HL-60 (cell line): Measurements from ENCODE around the gene TBCK.

Experiments used
- DNase-seq, 2 experiments: peaks; one replicate each; pipeline ENCODE4 v3.0.0-alpha.2; 2010 to 2020; ENCODE audit warnings: low read depth in 1 of 2, low spot score in 1 of 2
- H3K27ac ChIP-seq: fragments of 250-450 bp; sonication (Bioruptor Pico); replicated peaks from 2 replicates; pipeline ENCODE4 v1.5.1; 2020; ENCODE audit warnings: mild to moderate bottlenecking, moderate library complexity
- H3K27me3 ChIP-seq: fragments of 250-450 bp; sonication (Bioruptor Pico); 2 replicates; pipeline ENCODE4 v1.5.1; 2021; ENCODE audit warnings: mild to moderate bottlenecking, moderate library complexity; ENCODE audit not compliant: insufficient read depth, poor library complexity, severe bottlenecking
- H3K4me3 ChIP-seq: replicated peaks from 2 replicates; pipeline ENCODE4 v1.5.1; 2011; ENCODE audit warnings: mild to moderate bottlenecking, control low read depth, low read length; ENCODE audit not compliant: insufficient read depth
- GABPA ChIP-seq: IDR thresholded peaks from 2 replicates; pipeline ENCODE4 v1.6.1; 2012; ENCODE audit warnings: low read depth
- POLR2AphosphoS5 ChIP-seq: IDR thresholded peaks from 2 replicates; pipeline ENCODE4 v1.6.1; 2012; ENCODE audit warnings: low read depth
- SPI1 ChIP-seq: IDR thresholded peaks from 2 replicates; pipeline ENCODE4 v1.6.1; 2012; ENCODE audit warnings: low read depth, mild to moderate bottlenecking, borderline replicate concordance
- TF ChIP-seq, protein P1 (sequence below): IDR thresholded peaks from one replicate; pipeline ENCODE4 v1.5.1; 2011; ENCODE audit warnings: low read length, control low read depth, inconsistent platforms; ENCODE audit not compliant: insufficient read depth
- TF ChIP-seq, protein P2 (sequence below): IDR thresholded peaks from 2 replicates; pipeline ENCODE4 v1.6.1; 2012; ENCODE audit warnings: low read depth; ENCODE audit not compliant: insufficient replicate concordance

TBCK gene

DNA sequence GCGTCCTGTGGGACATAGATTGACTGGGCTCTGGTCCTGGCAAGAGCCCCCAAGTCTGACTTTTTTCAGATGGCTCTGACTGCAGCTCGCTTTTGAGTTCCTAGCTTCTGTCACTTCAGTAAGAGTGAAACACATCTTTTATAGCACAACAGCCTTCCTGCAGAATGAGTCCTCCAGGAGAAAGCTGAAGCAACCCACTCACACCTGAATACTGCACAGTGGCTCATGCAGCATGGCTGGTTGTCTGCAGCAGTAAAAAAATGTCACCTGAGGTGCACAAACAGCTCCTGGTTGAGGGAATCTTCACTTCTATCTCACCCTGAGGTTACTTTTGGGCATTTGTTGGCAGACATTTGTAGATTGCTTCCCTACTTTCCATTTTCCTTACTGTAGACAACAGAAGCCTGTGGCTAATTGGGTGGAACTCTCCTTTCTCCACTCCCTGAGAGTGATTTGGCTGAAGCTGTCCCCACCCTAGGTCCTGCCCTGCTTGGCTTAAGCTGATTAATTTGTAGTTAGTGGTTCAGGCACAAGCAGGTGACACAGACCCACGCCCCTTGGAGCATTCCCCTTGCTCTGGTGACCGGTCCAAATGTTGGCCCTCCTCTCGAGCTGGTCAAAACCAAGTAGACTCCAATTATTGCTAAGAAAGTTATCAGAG lies 321.0 kb downstream of the TBCK start:
- Histone ChIP-seq H3K27ac (no peak overlapping the region), H3K27me3 (no peaks in the 10 kb centered on the region), H3K4me3 (no peak overlapping the region)
- TF ChIP-seq POLR2AphosphoS5 = no peak
- no peak for TF ChIP-seq SPI1
- TF ChIP-seq, protein P1, sequence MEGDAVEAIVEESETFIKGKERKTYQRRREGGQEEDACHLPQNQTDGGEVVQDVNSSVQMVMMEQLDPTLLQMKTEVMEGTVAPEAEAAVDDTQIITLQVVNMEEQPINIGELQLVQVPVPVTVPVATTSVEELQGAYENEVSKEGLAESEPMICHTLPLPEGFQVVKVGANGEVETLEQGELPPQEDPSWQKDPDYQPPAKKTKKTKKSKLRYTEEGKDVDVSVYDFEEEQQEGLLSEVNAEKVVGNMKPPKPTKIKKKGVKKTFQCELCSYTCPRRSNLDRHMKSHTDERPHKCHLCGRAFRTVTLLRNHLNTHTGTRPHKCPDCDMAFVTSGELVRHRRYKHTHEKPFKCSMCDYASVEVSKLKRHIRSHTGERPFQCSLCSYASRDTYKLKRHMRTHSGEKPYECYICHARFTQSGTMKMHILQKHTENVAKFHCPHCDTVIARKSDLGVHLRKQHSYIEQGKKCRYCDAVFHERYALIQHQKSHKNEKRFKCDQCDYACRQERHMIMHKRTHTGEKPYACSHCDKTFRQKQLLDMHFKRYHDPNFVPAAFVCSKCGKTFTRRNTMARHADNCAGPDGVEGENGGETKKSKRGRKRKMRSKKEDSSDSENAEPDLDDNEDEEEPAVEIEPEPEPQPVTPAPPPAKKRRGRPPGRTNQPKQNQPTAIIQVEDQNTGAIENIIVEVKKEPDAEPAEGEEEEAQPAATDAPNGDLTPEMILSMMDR = no peak
- TF ChIP-seq, protein P2, sequence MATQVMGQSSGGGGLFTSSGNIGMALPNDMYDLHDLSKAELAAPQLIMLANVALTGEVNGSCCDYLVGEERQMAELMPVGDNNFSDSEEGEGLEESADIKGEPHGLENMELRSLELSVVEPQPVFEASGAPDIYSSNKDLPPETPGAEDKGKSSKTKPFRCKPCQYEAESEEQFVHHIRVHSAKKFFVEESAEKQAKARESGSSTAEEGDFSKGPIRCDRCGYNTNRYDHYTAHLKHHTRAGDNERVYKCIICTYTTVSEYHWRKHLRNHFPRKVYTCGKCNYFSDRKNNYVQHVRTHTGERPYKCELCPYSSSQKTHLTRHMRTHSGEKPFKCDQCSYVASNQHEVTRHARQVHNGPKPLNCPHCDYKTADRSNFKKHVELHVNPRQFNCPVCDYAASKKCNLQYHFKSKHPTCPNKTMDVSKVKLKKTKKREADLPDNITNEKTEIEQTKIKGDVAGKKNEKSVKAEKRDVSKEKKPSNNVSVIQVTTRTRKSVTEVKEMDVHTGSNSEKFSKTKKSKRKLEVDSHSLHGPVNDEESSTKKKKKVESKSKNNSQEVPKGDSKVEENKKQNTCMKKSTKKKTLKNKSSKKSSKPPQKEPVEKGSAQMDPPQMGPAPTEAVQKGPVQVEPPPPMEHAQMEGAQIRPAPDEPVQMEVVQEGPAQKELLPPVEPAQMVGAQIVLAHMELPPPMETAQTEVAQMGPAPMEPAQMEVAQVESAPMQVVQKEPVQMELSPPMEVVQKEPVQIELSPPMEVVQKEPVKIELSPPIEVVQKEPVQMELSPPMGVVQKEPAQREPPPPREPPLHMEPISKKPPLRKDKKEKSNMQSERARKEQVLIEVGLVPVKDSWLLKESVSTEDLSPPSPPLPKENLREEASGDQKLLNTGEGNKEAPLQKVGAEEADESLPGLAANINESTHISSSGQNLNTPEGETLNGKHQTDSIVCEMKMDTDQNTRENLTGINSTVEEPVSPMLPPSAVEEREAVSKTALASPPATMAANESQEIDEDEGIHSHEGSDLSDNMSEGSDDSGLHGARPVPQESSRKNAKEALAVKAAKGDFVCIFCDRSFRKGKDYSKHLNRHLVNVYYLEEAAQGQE = no peak
- TF ChIP-seq GABPA = no peak
- DNase-seq = no peak

DNA sequence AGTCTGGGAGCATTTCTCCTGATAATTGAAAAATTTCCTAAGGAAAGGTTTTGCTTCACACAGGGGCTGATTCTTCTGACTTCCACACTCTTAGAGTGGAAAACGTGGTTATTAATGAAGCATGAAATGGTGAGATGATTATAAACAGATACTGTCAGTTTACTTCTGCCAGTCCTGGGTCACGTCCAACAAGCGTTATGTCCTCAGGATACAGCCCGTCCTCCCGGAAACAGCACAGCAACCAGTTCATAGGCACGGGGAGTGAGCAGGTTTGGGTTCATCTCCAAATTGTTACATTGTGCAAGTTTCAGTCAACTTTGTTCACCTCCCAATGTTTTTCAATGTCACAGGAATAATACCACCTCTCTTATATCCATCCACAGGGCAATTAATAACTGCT lies 321.9 kb downstream of the TBCK start:
- TF ChIP-seq GABPA (no peak), SPI1 (no peak), POLR2AphosphoS5 (no peak)
- TF ChIP-seq, protein P1 = no peak
- TF ChIP-seq, protein P2 = no peak
- DNase-seq = no peak
- Histone ChIP-seq H3K27me3 (no peaks in the 10 kb centered on the region), H3K27ac (no peak overlapping the region), H3K4me3 (no peak overlapping the region)

DNA sequence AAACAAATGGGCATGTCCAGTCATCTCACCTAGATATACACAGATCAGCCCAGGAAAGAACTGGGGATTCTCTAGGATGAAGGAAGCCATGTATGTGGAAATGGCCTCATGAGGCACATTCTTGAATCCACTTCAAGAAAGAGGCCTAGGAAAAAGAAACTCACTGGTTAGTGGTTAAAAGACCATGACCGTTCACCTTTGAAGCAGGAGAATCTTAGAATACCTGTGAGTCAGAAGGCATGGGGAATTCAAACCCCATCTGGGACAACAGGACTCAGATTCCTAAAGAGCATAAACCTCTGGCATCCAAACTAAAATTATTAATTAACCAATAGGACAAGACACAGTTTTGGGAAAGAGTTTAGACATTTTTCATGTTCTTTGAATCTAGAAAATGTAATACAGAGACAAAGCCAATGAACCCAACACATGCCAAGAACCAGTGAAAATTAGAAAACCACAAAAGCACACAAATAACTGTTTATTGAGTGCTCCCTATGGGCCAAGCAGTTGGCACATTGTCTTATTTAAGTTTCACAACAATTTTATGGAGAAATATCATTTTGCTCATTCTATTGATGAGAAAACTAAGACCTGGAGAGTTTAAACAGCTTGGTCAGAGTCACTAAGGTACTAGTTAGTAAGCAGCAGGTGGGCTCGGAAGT lies 323.2 kb downstream of the TBCK start:
- no peak for DNase-seq
- Histone ChIP-seq H3K4me3 (no peak overlapping the region), H3K27me3 (no peaks in the 10 kb centered on the region), H3K27ac (no peak overlapping the region)
- TF ChIP-seq POLR2AphosphoS5 (no peak), SPI1 (no peak), GABPA (no peak)
- TF ChIP-seq, protein P1 = no peak
- TF ChIP-seq, protein P2 = no peak
